GM06990 (cell line): Measurements from ENCODE around the gene BANK1.

Source experiments
- DNase-seq: peaks from one replicate; pipeline ENCODE4 v3.0.0-alpha.2; 2011; ENCODE audit not compliant: insufficient read length; ENCODE audit errors: extremely low read depth
- H3K27me3 ChIP-seq: replicated peaks from 2 replicates; pipeline ENCODE4 v1.6.0; 2011; ENCODE audit warnings: low read length; ENCODE audit not compliant: control insufficient read depth, insufficient read depth
- H3K36me3 ChIP-seq: 2 replicates; pipeline ENCODE4 v1.5.1; 2011; ENCODE audit warnings: low read length; ENCODE audit not compliant: control insufficient read depth, insufficient read depth
- H3K4me3 ChIP-seq: replicated peaks from 2 replicates; pipeline ENCODE4 v1.5.1; 2011; ENCODE audit warnings: low read depth, mild to moderate bottlenecking, control low read depth, low read length
- TF ChIP-seq, protein P1 (sequence below): IDR thresholded peaks from 2 replicates; pipeline ENCODE4 v1.5.1; 2011; ENCODE audit warnings: low read length, control low read depth, mild to moderate bottlenecking, inconsistent platforms; ENCODE audit not compliant: insufficient read depth, poor library complexity, severe bottlenecking

The BANK1 gene

DNA sequence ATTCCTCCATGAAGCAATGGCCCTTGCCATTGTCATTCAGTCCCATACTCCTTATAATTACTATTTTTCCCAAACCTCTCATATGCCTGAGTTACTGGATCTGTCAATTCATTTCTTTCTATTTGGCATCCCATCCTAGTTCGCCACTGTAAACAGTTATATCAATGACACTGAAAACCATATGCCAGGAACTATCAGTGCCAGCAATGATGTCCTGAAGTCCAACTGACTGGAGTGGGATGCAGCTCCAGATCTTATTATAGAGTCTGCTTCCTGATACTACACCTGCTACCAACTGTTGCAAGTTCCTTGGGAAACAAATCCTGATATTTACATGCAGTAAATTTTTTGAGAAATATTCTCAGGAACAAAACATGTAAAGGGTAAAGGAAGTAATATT is 27.0 kb upstream of the BANK1 start:
- H3K4me3 ChIP-seq, result no peak overlapping the region
- no peaks in the 10 kb centered on the region for H3K36me3 ChIP-seq
- TF ChIP-seq, protein P1, sequence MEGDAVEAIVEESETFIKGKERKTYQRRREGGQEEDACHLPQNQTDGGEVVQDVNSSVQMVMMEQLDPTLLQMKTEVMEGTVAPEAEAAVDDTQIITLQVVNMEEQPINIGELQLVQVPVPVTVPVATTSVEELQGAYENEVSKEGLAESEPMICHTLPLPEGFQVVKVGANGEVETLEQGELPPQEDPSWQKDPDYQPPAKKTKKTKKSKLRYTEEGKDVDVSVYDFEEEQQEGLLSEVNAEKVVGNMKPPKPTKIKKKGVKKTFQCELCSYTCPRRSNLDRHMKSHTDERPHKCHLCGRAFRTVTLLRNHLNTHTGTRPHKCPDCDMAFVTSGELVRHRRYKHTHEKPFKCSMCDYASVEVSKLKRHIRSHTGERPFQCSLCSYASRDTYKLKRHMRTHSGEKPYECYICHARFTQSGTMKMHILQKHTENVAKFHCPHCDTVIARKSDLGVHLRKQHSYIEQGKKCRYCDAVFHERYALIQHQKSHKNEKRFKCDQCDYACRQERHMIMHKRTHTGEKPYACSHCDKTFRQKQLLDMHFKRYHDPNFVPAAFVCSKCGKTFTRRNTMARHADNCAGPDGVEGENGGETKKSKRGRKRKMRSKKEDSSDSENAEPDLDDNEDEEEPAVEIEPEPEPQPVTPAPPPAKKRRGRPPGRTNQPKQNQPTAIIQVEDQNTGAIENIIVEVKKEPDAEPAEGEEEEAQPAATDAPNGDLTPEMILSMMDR, result no peak
- no peaks in the 10 kb centered on the region for H3K27me3 ChIP-seq
- DNase-seq, result no peak

DNA sequence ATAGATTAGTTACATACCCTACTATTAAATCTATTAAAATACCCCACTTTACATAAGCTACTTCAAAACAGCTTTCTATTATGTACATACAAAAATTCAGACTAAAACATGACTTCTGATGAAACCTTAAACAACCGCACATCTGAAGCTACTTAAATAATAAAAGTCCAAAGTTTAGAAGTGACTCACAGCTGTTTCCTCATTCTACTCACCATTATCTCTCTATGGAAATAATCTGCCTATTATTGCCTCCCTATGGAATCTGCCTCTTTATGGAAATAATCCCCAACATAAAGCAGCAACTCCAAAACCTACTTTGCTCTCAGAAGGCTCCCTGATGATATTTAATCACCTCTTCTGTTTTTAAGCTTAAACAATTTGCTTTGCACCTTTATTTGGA is 15.7 kb upstream of the BANK1 start:
- H3K36me3 ChIP-seq, result no peaks in the 10 kb centered on the region
- DNase-seq, result no peak
- H3K4me3 ChIP-seq, result no peak overlapping the region
- TF ChIP-seq, protein P1, result no peak
- H3K27me3 ChIP-seq, result no peaks in the 10 kb centered on the region

DNA sequence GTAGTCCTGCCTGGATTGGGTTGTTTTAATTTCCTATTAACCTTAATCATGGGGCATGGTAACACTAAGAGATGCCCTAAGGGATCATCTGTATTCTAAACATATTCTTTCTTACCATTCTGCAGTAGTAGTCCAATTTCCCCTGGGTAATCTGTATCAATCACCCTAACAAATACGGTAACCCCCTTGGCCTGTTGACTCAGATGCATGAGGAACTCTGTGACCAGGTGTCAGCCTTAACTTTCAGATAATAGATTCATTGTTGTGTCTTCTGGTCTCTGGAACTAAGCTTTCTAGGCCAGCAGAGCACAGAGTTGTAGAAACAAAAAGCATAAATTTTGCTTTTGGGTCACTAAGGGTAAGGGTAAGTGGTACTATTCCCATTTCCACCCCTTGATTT is 13.1 kb upstream of the BANK1 start:
- DNase-seq, result no peak
- Histone ChIP-seq H3K4me3 (no peak overlapping the region), H3K36me3 (no peaks in the 10 kb centered on the region), H3K27me3 (no peaks in the 10 kb centered on the region)
- TF ChIP-seq, protein P1, result no peak

DNA sequence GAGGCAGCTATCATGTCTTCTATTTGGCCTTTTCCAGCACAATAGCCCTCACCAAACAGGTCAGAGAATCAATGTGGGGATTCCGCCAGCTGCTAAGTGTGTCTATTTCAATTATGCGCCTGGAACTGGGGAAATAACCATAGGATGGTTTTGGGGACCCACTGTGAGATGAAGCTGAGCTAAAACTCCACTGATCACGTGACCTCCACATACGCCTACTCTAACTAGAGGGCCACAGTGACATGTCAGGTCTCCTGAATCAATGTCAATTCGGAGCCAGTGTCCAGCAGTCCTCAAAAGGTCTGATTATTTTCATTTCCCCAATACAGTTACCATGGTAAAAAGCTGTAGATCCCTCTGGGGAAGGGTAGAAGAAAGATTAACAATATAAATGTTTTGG is 10.2 kb upstream of the BANK1 start:
- TF ChIP-seq, protein P1, result no peak
- no peaks in the 10 kb centered on the region for H3K27me3 ChIP-seq

DNA sequence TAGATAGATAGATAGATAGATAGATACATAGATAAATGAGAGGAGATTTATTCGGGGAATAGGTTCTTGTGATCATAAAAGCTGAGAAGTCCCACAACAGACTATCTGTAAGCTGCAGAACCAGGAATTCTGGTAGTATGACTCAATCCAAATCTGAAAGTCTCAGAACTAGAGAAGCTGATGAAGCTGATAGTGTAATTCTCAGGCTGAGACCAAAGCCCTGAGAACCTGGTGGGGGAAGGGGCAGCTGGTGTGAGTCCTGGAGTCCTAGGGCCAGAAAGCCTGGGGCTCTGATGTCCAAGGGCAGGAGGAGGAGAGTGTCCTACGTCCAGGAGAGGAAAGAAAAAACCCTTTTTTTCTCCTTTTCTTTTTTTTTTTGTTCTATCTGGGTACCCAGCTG is 8.0 kb upstream of the BANK1 start:
- Histone ChIP-seq H3K4me3 (no peak overlapping the region), H3K36me3 (no peaks in the 10 kb centered on the region), H3K27me3 (no peaks in the 10 kb centered on the region)
- DNase-seq, result no peak
- TF ChIP-seq, protein P1, result no peak

More for the DNA sequence above, 10.2 kb upstream of the BANK1 start:
- DNase-seq, result no peak
- no peak overlapping the region for H3K4me3 ChIP-seq
- H3K36me3 ChIP-seq, result no peaks in the 10 kb centered on the region

DNA sequence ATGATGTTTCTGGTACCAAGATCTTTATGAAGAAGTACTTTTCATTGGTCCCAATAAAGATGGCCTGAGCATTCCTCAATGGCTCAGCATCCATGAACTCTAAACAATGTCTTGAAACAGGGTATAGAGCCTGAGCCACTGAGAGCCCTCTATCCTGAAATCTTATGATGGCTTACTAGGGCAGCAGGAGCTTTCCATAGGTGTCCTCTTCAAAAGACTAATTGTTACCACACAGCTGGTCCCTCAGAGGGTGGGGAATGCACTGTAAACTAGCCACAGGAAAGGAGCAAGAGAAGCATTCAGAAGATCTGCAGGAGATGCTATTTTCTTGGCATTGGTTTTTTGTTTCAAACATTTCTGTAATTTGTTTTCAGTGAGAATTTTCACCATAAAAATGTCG is 5.6 kb upstream of the BANK1 start:
- H3K36me3 ChIP-seq, result no peaks in the 10 kb centered on the region
- TF ChIP-seq, protein P1, result no peak
- H3K4me3 ChIP-seq, result no peak overlapping the region
- H3K27me3 ChIP-seq, result no peaks in the 10 kb centered on the region
- no peak for DNase-seq
